PC-9 (cell line): ENCODE data around the gene NECAB3.

Experiments
- CTCF ChIP-seq: fragments of 200-600 bp; sonication (generic); conservative IDR thresholded peaks from 2 replicates; pipeline ENCODE4 v1.6.1; 2017; ENCODE audit warnings: mixed run types, antibody characterized with exemption, mild to moderate bottlenecking, moderate library complexity
- EZH2 ChIP-seq: fragments of 200-600 bp; sonication (generic); IDR thresholded peaks from 2 replicates; pipeline ENCODE4 v1.8.0; 2017; ENCODE audit warnings: antibody characterized with exemption, low read depth

GRCh38 chr20:33666293-33667244 is 7.7 kb downstream of the NECAB3 start, which contains the start of gene ACTL10:
- no peak; the same call in 1 of the 2 replicates for TF ChIP-seq CTCF
- TF ChIP-seq EZH2 = no peak
